ENCODE results near the gene KIFBP.

KIFBP gene

DNA sequence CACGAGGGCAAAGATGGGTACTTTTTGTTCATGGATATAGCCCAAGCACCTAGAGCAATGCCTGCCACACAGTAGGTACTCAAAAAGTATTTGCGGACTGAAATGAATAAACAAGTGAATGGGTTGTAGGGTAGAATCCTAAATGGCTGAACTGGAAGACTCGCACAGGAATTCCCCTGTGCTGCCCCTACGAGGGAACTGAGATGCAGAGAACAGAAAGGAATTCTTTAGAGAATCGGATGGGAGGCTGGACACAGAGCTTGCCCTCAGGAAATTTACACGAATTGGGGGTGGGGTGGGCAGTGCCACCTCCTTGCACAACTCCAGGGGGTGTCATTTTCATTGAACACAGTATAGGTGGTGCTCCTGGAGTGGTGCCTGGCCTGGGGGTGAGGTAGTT is 64.1 kb downstream of the KIFBP start:
- no peak for DNase-seq

DNA sequence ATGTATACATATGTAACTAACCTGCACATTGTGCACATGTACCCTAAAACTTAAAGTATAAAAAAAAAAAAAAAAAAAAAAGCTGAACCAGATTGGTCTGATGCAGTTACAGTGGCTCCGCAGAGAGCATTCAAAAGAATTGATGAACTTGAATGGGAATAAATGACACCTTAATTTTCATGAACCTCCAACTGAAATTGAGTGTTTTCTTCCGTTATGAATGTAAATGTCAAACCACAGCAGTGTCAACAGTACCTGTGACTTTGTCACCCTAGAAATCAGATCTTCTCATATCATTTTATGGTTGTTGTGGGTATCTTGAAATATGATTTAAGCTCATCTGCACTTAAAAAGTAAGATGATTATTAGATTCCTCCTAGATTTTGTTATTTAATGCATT is 66.6 kb downstream of the KIFBP start:
- no peak for DNase-seq

DNA sequence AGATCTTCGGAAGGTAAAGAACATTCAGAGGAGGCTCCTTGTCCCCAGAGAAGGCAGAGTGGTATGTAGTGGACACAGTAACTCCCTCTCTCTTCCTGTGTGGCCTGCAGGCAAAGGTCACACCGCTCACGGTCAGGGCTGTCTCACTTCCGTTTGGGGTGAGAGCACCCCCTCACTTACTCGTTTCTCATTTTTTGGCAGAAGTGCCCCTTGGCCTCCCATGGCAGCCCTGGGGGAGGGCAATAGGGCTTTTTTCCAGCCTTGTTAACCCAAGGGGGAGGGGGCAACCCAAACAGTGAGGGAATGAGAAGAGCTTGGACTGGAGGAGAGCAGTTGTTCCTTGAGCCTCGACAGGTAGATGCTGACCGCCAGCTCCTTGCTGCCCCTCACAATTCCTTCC is 67.5 kb downstream of the KIFBP start:
- DNase-seq, result no peak

DNA sequence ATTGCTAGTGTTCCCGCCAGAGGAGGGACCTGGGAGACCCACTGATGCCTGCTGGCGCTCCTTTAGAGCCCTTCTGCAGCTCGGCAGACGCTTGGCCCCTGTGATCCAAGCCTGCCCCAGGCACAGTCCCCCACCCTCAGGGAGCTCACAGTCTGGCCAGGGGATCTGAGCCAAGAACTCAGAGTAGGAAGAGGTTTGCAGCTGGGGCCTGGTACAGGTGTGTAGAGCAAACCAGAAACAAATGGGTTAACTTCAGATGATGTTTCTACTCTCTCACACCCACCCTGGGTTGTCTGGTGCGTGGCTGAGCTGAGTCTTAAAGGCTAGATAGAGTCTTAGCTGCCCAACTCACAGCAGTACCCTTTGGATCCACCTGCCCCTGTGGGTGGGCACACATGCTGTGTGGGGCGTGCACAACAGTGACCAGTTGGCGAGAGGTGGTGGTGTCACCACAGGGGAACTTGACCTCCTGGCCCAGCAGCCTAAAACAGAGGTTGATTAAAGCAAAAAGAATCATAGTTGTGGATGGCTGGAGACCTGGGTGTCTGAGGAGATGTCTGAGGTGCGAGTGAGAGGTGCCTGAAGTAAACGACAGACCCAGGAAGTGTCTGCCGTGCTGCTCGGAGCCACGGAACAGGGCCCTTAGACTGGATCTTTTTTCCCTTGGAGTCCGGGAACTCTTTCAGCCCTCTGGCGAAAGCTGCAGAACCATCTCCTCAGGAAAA is 68.1 kb downstream of the KIFBP start:
- no peak for DNase-seq

DNA sequence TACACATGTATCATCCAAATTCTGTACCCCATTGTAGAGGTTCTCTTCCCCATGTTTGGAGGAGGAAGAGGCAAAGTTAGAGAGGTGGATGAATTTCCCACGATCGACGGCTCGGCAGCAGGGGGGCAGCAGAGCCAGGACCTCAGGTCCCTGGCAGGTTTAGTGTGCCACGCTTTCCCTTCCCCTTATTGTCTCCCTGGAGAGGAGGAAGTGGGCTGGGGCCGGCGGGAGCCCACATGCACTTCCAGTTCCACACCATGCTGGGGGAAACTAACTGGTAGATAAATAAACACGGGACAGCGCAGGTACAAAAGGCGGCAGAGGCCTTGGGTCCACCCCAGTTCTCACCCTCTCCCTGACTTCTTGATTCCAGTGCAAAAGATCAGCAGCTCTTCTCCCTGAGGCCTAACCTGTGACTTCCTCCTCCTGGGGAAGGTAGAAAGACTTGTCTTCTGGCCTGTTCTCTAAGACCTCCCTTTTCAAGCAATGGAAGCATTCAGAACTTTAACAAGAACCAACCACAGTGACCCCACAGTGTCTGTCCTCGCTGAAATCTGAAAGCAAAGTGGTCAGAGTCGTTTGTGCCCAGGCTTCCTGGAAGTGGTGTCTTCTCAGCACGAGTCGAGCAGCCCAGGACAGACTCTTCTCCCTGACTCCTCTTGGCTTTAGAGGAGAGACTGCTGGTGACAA is 68.8 kb downstream of the KIFBP start:
- no peak for DNase-seq

DNA sequence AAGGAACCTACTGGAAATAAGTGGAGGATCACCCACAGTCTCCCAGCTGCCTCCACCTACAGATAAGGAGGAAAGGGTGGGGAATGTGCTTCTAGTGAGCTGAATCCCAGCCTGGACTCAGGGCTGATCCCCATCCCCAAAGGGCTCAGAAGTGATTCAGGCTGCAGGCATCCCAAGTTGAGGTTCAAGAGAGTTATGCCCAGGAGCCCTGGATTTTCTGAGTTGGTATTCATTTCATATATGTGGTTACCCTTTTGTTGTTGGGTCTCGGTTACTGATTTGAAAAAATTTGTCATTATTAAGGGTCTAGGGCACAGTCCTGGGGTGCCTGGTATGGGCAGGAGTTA is 69.3 kb downstream of the KIFBP start:
- peak; percentile 69 for DNase-seq

DNA sequence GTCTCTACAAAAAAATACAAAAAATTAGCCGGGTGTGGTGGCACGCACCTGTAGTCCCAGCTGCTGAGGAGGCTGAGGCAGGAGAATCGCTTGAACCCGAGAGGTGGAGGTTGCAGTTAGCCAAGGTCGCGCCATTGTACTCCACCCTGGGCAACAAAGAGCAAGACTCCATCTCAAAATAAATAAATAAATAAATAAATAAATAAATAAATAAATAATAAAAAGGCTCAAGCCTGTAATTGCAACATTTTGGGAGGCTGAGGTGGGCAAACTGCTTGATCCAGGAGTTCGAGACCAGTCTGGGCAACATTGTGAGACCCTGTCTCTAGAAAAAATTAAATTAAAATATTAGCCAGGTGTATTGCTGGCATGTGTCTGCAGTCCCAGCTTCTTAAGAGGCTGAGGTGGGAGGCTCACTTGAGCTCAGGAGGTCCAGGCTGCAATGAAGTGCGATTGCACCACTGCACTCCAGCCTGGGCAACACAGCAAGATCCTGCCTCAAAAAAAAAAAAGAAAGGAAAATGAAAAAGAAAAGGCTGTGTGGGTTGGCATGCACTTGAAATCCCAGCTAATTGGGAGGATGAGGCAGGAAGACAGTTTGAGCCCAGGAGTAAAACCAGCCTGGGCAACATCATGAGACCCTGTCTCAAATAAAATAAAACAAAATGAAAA is 71.7 kb downstream of the KIFBP start:
- no peak for DNase-seq

DNA sequence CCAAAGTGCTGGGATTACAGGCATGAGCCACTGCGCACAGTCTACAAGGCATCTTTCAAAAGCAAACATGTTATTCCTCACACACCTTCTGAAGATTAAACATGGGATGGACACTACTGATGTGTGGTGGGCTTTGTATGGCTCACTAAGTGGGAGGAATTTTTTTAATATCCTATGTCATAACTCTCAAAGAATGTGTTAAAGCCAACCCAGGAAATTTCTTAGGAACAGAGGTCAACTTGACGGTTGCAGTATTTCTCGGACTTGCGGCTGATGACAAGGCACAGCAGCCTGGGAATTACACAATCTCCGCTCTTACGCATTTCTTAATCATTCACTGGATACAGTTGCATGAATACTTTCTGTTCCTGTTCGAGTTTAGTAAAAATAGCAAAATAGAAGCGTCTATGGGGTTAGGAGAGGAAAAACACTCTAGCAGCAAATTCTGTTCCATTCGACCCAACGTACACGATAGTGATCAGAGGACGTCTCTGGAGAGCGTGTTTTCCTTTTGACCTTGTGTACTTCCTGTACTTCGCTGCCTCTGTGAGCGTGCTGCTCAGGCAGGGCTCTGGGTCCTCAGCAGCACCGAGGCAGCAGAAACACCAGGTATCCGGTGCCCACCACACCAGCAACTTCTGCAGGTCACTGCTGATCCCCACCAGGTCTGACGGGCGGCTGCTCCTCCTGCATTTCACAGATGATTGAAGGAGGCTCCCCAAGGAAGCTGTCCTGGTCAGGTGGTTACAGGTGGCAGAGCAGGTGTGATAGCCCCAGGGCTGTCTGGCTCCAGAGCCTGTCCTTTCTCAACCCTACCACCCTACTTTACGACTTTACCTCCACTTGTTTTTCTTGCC is 72.9 kb downstream of the KIFBP start:
- DNase-seq, result peak; percentile 93

DNA sequence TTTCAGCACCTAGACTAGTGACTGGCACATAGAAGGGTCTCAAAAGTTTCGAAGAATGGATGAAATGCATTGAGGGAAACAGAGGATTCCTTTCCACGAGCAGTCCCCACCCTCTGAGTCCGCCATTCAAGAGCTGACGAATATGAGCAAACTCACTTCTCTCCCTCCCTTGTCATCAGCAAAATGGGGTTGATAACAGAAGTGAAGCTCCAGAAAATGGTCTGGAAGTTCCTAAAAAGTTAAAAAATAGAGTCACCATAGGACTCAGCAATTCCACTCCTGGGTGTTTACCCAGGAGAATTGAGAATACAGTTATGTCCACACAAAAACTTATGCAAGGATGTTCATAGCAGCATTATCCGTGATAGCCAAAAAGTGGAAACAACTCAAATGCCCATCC is 74.3 kb downstream of the KIFBP start:
- DNase-seq, result no peak

DNA sequence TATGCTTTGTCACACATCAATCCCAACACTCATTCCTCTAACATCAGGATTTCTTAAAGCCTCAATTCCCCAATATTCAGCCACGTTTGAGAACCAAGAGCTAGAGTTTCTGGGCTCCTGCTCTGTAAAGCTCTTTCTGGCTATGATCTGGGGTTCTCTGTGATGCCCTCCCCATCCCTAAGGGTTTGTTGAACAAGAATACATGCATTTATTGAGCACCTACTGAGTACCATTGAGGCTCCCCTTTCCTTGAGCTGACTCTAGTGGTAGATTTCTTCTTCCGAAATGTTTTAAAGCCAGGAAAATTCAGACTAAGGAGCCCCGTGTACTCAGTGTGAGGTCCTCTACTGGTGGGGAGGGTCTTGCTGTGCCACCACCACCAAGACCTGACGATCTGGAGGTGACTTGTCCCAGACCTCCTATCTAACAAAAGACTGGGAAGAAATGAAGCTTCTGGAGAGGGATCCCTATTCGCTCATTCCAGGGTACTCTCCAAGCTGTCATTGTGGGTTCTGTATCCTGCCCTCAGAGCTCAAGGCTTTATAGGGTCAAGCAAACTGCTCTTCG is 76.2 kb downstream of the KIFBP start:
- no peak for DNase-seq

DNA sequence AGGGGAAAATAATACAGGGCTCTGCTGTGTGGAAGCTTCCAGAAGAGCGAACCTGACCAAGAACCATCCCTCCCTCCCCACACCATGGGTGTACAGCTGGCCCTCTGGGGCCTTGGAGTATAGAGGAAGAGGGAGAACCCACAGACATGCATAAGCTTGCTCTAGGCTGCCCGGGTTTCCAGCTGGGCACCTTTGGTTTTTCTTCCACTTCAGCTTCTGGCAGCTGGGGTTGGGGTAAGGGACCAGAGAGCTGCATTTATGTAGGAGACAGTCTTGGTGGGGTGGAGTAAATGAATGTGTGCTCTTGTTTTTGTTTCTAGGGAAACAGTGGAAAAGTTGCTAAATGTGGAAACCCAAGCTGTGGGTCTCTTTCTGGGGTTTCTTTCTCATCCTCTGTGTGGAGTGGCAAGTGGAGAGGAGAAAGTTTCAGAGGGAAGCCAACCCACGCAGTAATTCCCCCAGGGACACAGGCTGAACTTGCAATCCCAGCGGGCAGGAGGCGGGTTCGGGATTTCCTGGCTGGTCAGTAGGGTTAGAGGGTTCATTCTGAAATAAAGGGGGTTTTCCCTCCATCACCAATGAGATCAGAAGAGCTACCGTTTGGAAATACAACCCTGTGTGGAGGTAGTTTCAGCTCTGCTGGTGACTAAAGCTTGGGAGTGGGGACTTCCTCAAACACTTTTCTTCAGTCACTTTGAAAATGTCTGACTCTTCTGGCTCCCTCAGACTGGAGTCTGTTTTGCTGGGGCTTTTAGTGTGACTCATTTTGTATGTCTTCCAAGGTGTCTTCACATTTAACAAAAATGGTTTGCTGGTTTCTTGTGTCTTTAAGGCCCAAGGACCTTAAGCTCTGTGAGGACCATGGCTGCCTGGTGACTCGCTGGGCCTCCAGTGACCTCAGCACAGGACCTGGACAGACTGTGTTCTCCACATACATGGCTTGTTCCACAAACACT is 77.1 kb downstream of the KIFBP start:
- peak; percentile 42 for DNase-seq
